Adipocyte (in vitro differentiated cells): ENCODE results near the gene SLC12A3.
"Not testable (repeated sequence)": the region's sequence is repeated elsewhere in the genome, so short reads cannot be mapped to it uniquely, and the experiment has no call there.

ENCODE experiments used
- DNase-seq: peaks from one replicate; pipeline ENCODE4 v3.0.0-alpha.2; 2015; ENCODE audit warnings: low read depth
- H3K27me3 ChIP-seq: replicated peaks from 2 replicates; pipeline ENCODE4 v1.7.0; 2013; ENCODE audit warnings: mild to moderate bottlenecking, low read length, moderate library complexity; ENCODE audit not compliant: control insufficient read depth, insufficient read depth
- H3K36me3 ChIP-seq: 2 replicates; pipeline ENCODE4 v1.7.0; 2013; ENCODE audit warnings: low read length, mild to moderate bottlenecking, moderate library complexity; ENCODE audit not compliant: control insufficient read depth, insufficient read depth, severe bottlenecking
- H3K4me1 ChIP-seq: 2 replicates; pipeline ENCODE4 v1.7.0; 2013; ENCODE audit warnings: mild to moderate bottlenecking, low read length, moderate library complexity; ENCODE audit not compliant: control insufficient read depth, insufficient read depth
- H3K4me3 ChIP-seq: 2 replicates; pipeline ENCODE4 v1.7.0; 2013; ENCODE audit warnings: mild to moderate bottlenecking, low read length, moderate library complexity
- H3K9ac ChIP-seq: 2 replicates; pipeline ENCODE4 v1.7.0; 2013; ENCODE audit warnings: mild to moderate bottlenecking, low read length, moderate library complexity
- H3K9me3 ChIP-seq: 2 replicates; pipeline ENCODE4 v1.7.0; 2013; ENCODE audit warnings: mild to moderate bottlenecking, low read length, moderate library complexity; ENCODE audit not compliant: control insufficient read depth

The SLC12A3 gene

GRCh38 chr16:56931271-56931891 lies 66.4 kb downstream of the SLC12A3 start:
- Histone ChIP-seq H3K36me3 (peaks cover 15% of the 10 kb centered on the region), H3K27me3 (no peaks in the 10 kb centered on the region), H3K4me3 (peak overlapping the region; percentile 94), H3K4me1 (peaks cover 26% of the 10 kb centered on the region), H3K9me3 (no peaks in the 10 kb centered on the region), H3K9ac (peak overlapping the region; percentile 100)
- DNase-seq = no peak

GRCh38 chr16:56931892-56932720 lies 67.1 kb downstream of the SLC12A3 start, which contains the start of gene HERPUD1:
Gene HERPUD1, plus strand, starts transcription at chr16:56932142. Its CDS starts 103 bp downstream, at chr16:56932245.
- DNase-seq = peak; percentile 99
- H3K36me3 ChIP-seq = peaks cover 22% of the 10 kb centered on the region
- peak within 1 kb of the TSS; percentile 100 for H3K9ac ChIP-seq
- H3K4me3 ChIP-seq = peak within 1 kb of the TSS; percentile 94
- H3K27me3 ChIP-seq = no peaks in the 10 kb centered on the region
- H3K9me3 ChIP-seq = no peaks in the 10 kb centered on the region
- H3K4me1 ChIP-seq = peaks cover 29% of the 10 kb centered on the region

- peak; percentile 74 for DNase-seq
- H3K4me3 ChIP-seq = peak overlapping the region; percentile 94
- H3K9me3 ChIP-seq = no peaks in the 10 kb centered on the region
- peaks cover 29% of the 10 kb centered on the region for H3K4me1 ChIP-seq
- peaks cover 31% of the 10 kb centered on the region for H3K36me3 ChIP-seq
- peak overlapping the region; percentile 100 for H3K9ac ChIP-seq
- H3K27me3 ChIP-seq = no peaks in the 10 kb centered on the region
These were observed 68.0 kb downstream of the SLC12A3 start for GRCh38 chr16:56932721-56933619.

- H3K4me1 ChIP-seq = peaks cover 29% of the 10 kb centered on the region
- H3K9me3 ChIP-seq = no peaks in the 10 kb centered on the region
- H3K4me3 ChIP-seq = peak overlapping the region; percentile 94
- DNase-seq = no peak
- no peaks in the 10 kb centered on the region for H3K27me3 ChIP-seq
- peak overlapping the region; percentile 100 for H3K9ac ChIP-seq
- peaks cover 42% of the 10 kb centered on the region for H3K36me3 ChIP-seq
These were observed 69.0 kb downstream of the SLC12A3 start for GRCh38 chr16:56933828-56934598.

GRCh38 chr16:56934599-56935145 lies 69.7 kb downstream of the SLC12A3 start:
- not testable (repeated sequence) for H3K9me3 ChIP-seq, DNase-seq, H3K27me3 ChIP-seq
- peak overlapping the region; percentile 100 for H3K9ac ChIP-seq
- peaks cover 48% of the 10 kb centered on the region for H3K36me3 ChIP-seq
- H3K4me3 ChIP-seq = peak overlapping the region; percentile 94
- peaks cover 29% of the 10 kb centered on the region for H3K4me1 ChIP-seq

GRCh38 chr16:56935201-56935600 lies 70.2 kb downstream of the SLC12A3 start:
- Histone ChIP-seq H3K4me1 (peaks cover 29% of the 10 kb centered on the region), H3K36me3 (peaks cover 53% of the 10 kb centered on the region), H3K27me3 (no peaks in the 10 kb centered on the region), H3K4me3 (peak overlapping the region; percentile 94), H3K9me3 (no peaks in the 10 kb centered on the region), H3K9ac (peak overlapping the region; percentile 100)
- DNase-seq = no peak

- Histone ChIP-seq H3K36me3 (peaks cover 66% of the 10 kb centered on the region), H3K4me3 (peak overlapping the region; percentile 94), H3K9ac (peak overlapping the region; percentile 100), H3K27me3 (no peaks in the 10 kb centered on the region), H3K4me1 (peaks cover 25% of the 10 kb centered on the region), H3K9me3 (no peaks in the 10 kb centered on the region)
- peak; percentile 77 for DNase-seq
These were observed 71.5 kb downstream of the SLC12A3 start for GRCh38 chr16:56936491-56936890.

GRCh38 chr16:56936950-56937349 lies 71.9 kb downstream of the SLC12A3 start:
- Histone ChIP-seq H3K9me3 (no peaks in the 10 kb centered on the region), H3K9ac (no peak overlapping the region), H3K4me1 (peaks cover 24% of the 10 kb centered on the region), H3K4me3 (peak overlapping the region; percentile 94), H3K27me3 (no peaks in the 10 kb centered on the region), H3K36me3 (peaks cover 71% of the 10 kb centered on the region)
- DNase-seq = no peak

GRCh38 chr16:56938664-56939513 lies 73.9 kb downstream of the SLC12A3 start:
- DNase-seq = no peak
- Histone ChIP-seq H3K36me3 (peaks cover 90% of the 10 kb centered on the region), H3K27me3 (no peaks in the 10 kb centered on the region), H3K4me1 (peaks cover 24% of the 10 kb centered on the region), H3K9me3 (no peaks in the 10 kb centered on the region), H3K4me3 (no peak overlapping the region), H3K9ac (no peak overlapping the region)
